HepG2 (cell line): ENCODE results near the gene ARPC1B. TPM values are rescaled to one million over a fixed set of nuclear protein-coding genes. Genes with fewer than 3 reads are reported as not detected.
A peak's percentile ranks its signal among the peaks of the same experiment; 100 is the strongest.

Source experiments
- BORCS8-MEF2B ChIP-seq: sonication (generic); formaldehyde crosslinking; IDR thresholded peaks from 2 replicates; pipeline ENCODE4 v1.8.0; 2022; ENCODE audit warnings: mild to moderate bottlenecking, missing genetic modification reagents
- DDIT3 ChIP-seq: sonication (generic); formaldehyde crosslinking; IDR thresholded peaks from 2 replicates; pipeline ENCODE4 v1.4.0; 2020; ENCODE audit warnings: mild to moderate bottlenecking, missing genetic modification reagents
- DZIP1 ChIP-seq: sonication (generic); formaldehyde crosslinking; IDR thresholded peaks from 2 replicates; pipeline ENCODE4 v1.5.0; 2020; ENCODE audit warnings: mild to moderate bottlenecking, missing genetic modification reagents
- FOXO4 ChIP-seq: sonication (generic); formaldehyde crosslinking; conservative IDR thresholded peaks from 2 replicates; pipeline ENCODE4 v1.8.1; 2023; ENCODE audit warnings: missing genetic modification reagents
- GTF3A ChIP-seq: sonication (generic); formaldehyde crosslinking; conservative IDR thresholded peaks from 2 replicates; pipeline ENCODE4 v1.4.0; 2020; ENCODE audit warnings: mild to moderate bottlenecking, missing genetic modification reagents
- HNF4G ChIP-seq, 2 experiments: sonication (generic) in 1 of 2; formaldehyde crosslinking in 1 of 2; IDR thresholded peaks; 2 replicates each; pipeline versions ENCODE4 v1.4.0 to v1.6.1; 2011 to 2020; ENCODE audit warnings: borderline replicate concordance in 2 of 2, low read depth in 2 of 2, mild to moderate bottlenecking in 2 of 2, low read length in 1 of 2, missing genetic modification reagents in 1 of 2, moderate library complexity in 1 of 2
- JARID2 ChIP-seq: sonication (generic); formaldehyde crosslinking; IDR thresholded peaks from 2 replicates; pipeline ENCODE4 v1.8.1; 2023; ENCODE audit warnings: missing genetic modification reagents, inconsistent platforms; ENCODE audit not compliant: insufficient replicate concordance
- KDM6A ChIP-seq: IDR thresholded peaks from 2 replicates; pipeline ENCODE4 v1.6.1; 2016; ENCODE audit warnings: low read depth
- PHF8 ChIP-seq: sonication (generic); formaldehyde crosslinking; IDR thresholded peaks from 2 replicates; pipeline ENCODE4 v1.5.0; 2020; ENCODE audit warnings: missing genetic modification reagents
- REL ChIP-seq: sonication (generic); formaldehyde crosslinking; conservative IDR thresholded peaks from 2 replicates; pipeline ENCODE4 v1.8.0; 2022; ENCODE audit warnings: mild to moderate bottlenecking, missing genetic modification reagents, moderate library complexity
- SNRNP70 ChIP-seq: fragments of 200-400 bp; formaldehyde crosslinking; IDR thresholded peaks from 2 replicates; pipeline ENCODE4 v1.6.1; 2017; ENCODE audit warnings: mild to moderate bottlenecking, low read depth, low read length, moderate library complexity
- SP2 ChIP-seq: sonication (generic); formaldehyde crosslinking; IDR thresholded peaks from 2 replicates; pipeline ENCODE4 v1.5.1; 2020; ENCODE audit warnings: mild to moderate bottlenecking, missing genetic modification reagents
- TCF7 ChIP-seq: sonication (generic); IDR thresholded peaks from 2 replicates; pipeline ENCODE4 v1.6.1; 2016; ENCODE audit warnings: antibody characterized with exemption, low read depth
- ZBTB38 ChIP-seq: sonication (generic); formaldehyde crosslinking; IDR thresholded peaks from 2 replicates; pipeline ENCODE4 v1.5.1; 2020; ENCODE audit warnings: mild to moderate bottlenecking, missing genetic modification reagents
- ZNF224 ChIP-seq: sonication (generic); formaldehyde crosslinking; IDR thresholded peaks from 2 replicates; pipeline ENCODE4 v1.5.0; 2020; ENCODE audit warnings: mild to moderate bottlenecking, missing genetic modification reagents
- ZNF235 ChIP-seq: sonication (generic); formaldehyde crosslinking; IDR thresholded peaks from 2 replicates; pipeline ENCODE4 v1.8.1; 2023; ENCODE audit warnings: mild to moderate bottlenecking, missing genetic modification reagents, borderline replicate concordance
- ZNF3 ChIP-seq: IDR thresholded peaks from 2 replicates; pipeline ENCODE4 v1.7.0; 2017; ENCODE audit warnings: inconsistent platforms
- ZNF326 ChIP-seq: sonication (generic); formaldehyde crosslinking; IDR thresholded peaks from 2 replicates; pipeline ENCODE4 v1.4.0; 2020; ENCODE audit warnings: missing genetic modification reagents, borderline replicate concordance
- ZNF354B ChIP-seq: sonication (generic); formaldehyde crosslinking; IDR thresholded peaks from 2 replicates; pipeline ENCODE4 v1.8.0; 2022; ENCODE audit warnings: mild to moderate bottlenecking, missing genetic modification reagents
- ZNF460 ChIP-seq: sonication (generic); formaldehyde crosslinking; IDR thresholded peaks from 2 replicates; pipeline ENCODE4 v1.5.1; 2020; ENCODE audit warnings: missing genetic modification reagents, mild to moderate bottlenecking, borderline replicate concordance
- ZNF724P ChIP-seq: sonication (generic); formaldehyde crosslinking; IDR thresholded peaks from 2 replicates; pipeline ENCODE4 v1.8.0; 2022; ENCODE audit warnings: missing genetic modification reagents, borderline replicate concordance
- polyA plus RNA-seq, 8 experiments: library from polyadenylated mRNA; depleted of rRNA in 3 of 8; stranded (reverse) in 7 of 8; unstranded in 1 of 8; fragments of >200 nt; fragmentation: Illumina TruSeq in 4 of 8; extraction: Trizol in 4 of 8; gene quantifications; 2 replicates each; pipeline versions ENCODE4 v1.2.1 to v1.2.3, GENCODE V29; 2011 to 2016; ENCODE audit warnings: low read depth in 4 of 8, missing spikeins in 1 of 8, mixed read lengths in 1 of 8; ENCODE audit not compliant: insufficient read depth in 1 of 8
- total RNA-seq, 5 experiments: library from RNA; depleted of rRNA; stranded (reverse); fragments of >200 nt; fragmentation: Illumina TruSeq; extraction: Trizol; gene quantifications; 2 replicates each; pipeline ENCODE4 v1.2.3, GENCODE V29; 2016; ENCODE audit warnings: low read depth in 1 of 5
- TF ChIP-seq, protein P1 (sequence below): sonication (generic); formaldehyde crosslinking; IDR thresholded peaks from 2 replicates; pipeline ENCODE4 v1.5.1; 2020; ENCODE audit warnings: mild to moderate bottlenecking, missing genetic modification reagents

The ARPC1B gene
- total and polyA plus RNA-seq, 2 of the 13 experiments (the other 11 are each of a cell fraction or from before 2014, with no cell fraction given), result 72.9 to 89.1 TPM

GRCh38 chr7:99438573-99439480, 64.3 kb downstream of the ARPC1B start, which contains the start of the genes CPSF4 and PTCD1 (continued):
- TF ChIP-seq ZNF354B, result no peak
- TF ChIP-seq SNRNP70, result no peak
- no peak; the same call in 1 of the 2 replicates for TF ChIP-seq HNF4G (IDR thresholded peaks at IDR 0.05; ENCODE audit: borderline replicate concordance, low read depth, low read length)
- TF ChIP-seq HNF4G (CRISPR knock-in tag; IDR thresholded peaks at IDR 0.05; ENCODE audit: borderline replicate concordance, low read depth), result no peak; the same call in 1 of the 2 replicates
- no peak for TF ChIP-seq ZNF3 (CRISPR knock-in tag)
- TF ChIP-seq DDIT3 (CRISPR knock-in tag), result no peak
- TF ChIP-seq FOXO4 (CRISPR knock-in tag), result no peak
- TF ChIP-seq ZNF724P (CRISPR knock-in tag), result no peak
- peak; percentile 73; the same call in 1 of the 2 replicates for TF ChIP-seq REL (CRISPR knock-in tag)
- TF ChIP-seq ZBTB38 (CRISPR knock-in tag), result peak; percentile 93
- no peak for TF ChIP-seq DZIP1
- no peak for TF ChIP-seq JARID2 (CRISPR knock-in tag)
- TF ChIP-seq ZNF460 (CRISPR knock-in tag), result no peak
- TF ChIP-seq SP2 (CRISPR knock-in tag), result no peak; the same call in none of the 2 replicates
- no peak for TF ChIP-seq ZNF326 (CRISPR knock-in tag)
- 0 out of 2 replicates have a peak, but pooled peaks have one; percentile 55 for TF ChIP-seq GTF3A (CRISPR knock-in tag)
- no peak for TF ChIP-seq TCF7
- TF ChIP-seq PHF8 (CRISPR knock-in tag), result peak; percentile 89
- TF ChIP-seq ZNF235 (CRISPR knock-in tag), result peak; percentile 85; the same call in 1 of the 2 replicates
- no peak for TF ChIP-seq ZNF224 (CRISPR knock-in tag)
- TF ChIP-seq KDM6A (CRISPR knock-in tag), result no peak
- TF ChIP-seq, protein P1, sequence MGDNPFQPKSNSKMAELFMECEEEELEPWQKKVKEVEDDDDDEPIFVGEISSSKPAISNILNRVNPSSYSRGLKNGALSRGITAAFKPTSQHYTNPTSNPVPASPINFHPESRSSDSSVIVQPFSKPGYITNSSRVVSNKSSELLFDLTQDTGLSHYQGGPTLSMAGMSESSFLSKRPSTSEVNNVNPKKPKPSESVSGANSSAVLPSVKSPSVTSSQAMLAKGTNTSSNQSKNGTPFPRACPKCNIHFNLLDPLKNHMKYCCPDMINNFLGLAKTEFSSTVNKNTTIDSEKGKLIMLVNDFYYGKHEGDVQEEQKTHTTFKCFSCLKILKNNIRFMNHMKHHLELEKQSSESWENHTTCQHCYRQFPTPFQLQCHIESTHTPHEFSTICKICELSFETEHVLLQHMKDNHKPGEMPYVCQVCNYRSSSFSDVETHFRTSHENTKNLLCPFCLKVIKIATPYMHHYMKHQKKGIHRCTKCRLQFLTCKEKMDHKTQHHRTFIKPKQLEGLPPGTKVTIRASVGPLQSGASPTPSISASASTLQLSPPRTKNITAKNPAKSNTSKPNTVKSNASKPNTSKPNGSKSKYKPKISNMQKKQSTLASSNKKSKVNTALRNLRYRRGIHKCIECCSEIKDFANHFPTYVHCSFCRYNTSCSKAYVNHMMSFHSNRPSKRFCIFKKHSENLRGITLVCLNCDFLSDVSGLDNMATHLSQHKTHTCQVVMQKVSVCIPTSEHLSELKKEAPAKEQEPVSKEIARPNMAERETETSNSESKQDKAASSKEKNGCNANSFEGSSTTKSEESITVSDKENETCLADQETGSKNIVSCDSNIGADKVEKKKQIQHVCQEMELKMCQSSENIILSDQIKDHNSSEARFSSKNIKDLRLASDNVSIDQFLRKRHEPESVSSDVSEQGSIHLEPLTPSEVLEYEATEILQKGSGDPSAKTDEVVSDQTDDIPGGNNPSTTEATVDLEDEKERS, result no peak
- peak; percentile 85; the same call in 1 of the 2 replicates for TF ChIP-seq BORCS8-MEF2B (CRISPR knock-in tag)
